Limb (tissue), 2 donors: ENCODE results near the gene MICAL3.
"Not testable (repeated sequence)": the region's sequence is repeated elsewhere in the genome, so short reads cannot be mapped to it uniquely, and the experiment has no call there.

Source experiments
- DNase-seq, 2 donors: peaks; one replicate each; pipeline ENCODE4 v3.0.0-alpha.2; 2016; ENCODE audit errors: extremely low spot score in 2 of 2

The MICAL3 gene

GRCh38 chr22:18059094-18059417 lies 34.7 kb upstream of the MICAL3 start:
- no peak for DNase-seq

GRCh38 chr22:18058371-18059093 lies 34.2 kb upstream of the MICAL3 start:
- DNase-seq: no peak

GRCh38 chr22:18057568-18058209 lies 33.3 kb upstream of the MICAL3 start:
- DNase-seq: peak in 1 of 2 donors; percentile 59

- DNase-seq: no peak
Observed at GRCh38 chr22:18056807-18057474, 32.6 kb upstream of the MICAL3 start.

GRCh38 chr22:18056161-18056666 lies 31.9 kb upstream of the MICAL3 start:
- DNase-seq: no peak

GRCh38 chr22:18055619-18056160 lies 31.3 kb upstream of the MICAL3 start:
- DNase-seq: no peak

GRCh38 chr22:18053216-18053946 lies 29.0 kb upstream of the MICAL3 start:
- not testable (repeated sequence) for DNase-seq

- not testable (repeated sequence) for DNase-seq
Observed at GRCh38 chr22:18051113-18051512, 26.8 kb upstream of the MICAL3 start.

- no peak for DNase-seq
Observed at GRCh38 chr22:18050065-18050464, 25.7 kb upstream of the MICAL3 start.

- no peak for DNase-seq
Observed at GRCh38 chr22:18048441-18048898, 24.1 kb upstream of the MICAL3 start.

- DNase-seq: no peak
Observed at GRCh38 chr22:18048041-18048440, 23.7 kb upstream of the MICAL3 start.

- no peak for DNase-seq
Observed at GRCh38 chr22:18045794-18046193, 21.4 kb upstream of the MICAL3 start.

GRCh38 chr22:18044548-18045271 lies 20.3 kb upstream of the MICAL3 start:
- DNase-seq: no peak

GRCh38 chr22:18042685-18043084 lies 18.3 kb upstream of the MICAL3 start:
- DNase-seq: no peak

- not testable (repeated sequence) for DNase-seq
Observed at GRCh38 chr22:18040898-18041297, 16.5 kb upstream of the MICAL3 start.

GRCh38 chr22:18035751-18036150 lies 11.4 kb upstream of the MICAL3 start:
- DNase-seq: no peak

- no peak for DNase-seq
Observed at GRCh38 chr22:18034076-18034475, 9.7 kb upstream of the MICAL3 start.

- no peak for DNase-seq
Observed at GRCh38 chr22:18033204-18033998, 9.0 kb upstream of the MICAL3 start.

GRCh38 chr22:18032455-18033101 lies 8.2 kb upstream of the MICAL3 start:
- no peak for DNase-seq
